GM10248 (cell line): ENCODE measurements around the gene GMDS.

ENCODE experiments used
- CTCF ChIA-PET: fragments of 300-600 bp; sonication (Branson Sonifier 250); formaldehyde crosslinking; extraction: SDS; loops from one replicate; lab custom pipeline; 2021; ENCODE audit warnings: antibody characterized with exemption; lab: Yijun Ruan, JAX
- POLR2A ChIA-PET: fragments of 350-650 bp; sonication (Branson Sonifier 250); formaldehyde crosslinking; extraction: SDS; loops from one replicate; lab custom pipeline; 2020; ENCODE audit warnings: antibody characterized with exemption; lab: Yijun Ruan, JAX
- DNase-seq: peaks from one replicate; pipeline ENCODE4 v3.0.0; 2012; ENCODE audit errors: extremely low spot score
- TF ChIP-seq, protein P1 (sequence below): IDR thresholded peaks from 2 replicates; pipeline ENCODE4 v1.5.1; 2012; ENCODE audit warnings: mild to moderate bottlenecking, low read depth; ENCODE audit errors: extremely low read depth, missing control alignments, control extremely low read depth

Gene GMDS

DNA sequence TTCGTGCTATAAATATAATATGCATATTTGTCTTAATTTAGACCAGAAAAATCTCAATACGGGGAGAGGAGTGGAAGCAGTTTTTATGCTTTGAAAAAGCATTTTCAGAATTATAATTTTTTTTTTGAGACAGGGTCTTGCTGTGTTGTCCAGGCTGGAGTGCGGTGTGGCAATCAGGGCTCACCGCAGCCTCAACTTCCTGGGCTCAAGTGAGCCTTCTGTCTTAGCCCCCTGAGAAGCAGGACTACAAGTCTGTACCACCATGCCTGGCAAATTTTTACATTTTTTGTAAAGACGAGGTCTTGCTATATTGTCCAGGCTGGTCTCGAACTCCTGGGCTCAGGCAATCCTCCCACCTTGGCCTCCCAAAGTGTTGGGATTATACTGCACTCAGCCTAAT, 438.5 kb downstream of the GMDS start:
- ChIA-PET POLR2A (no interaction called here), CTCF (no interaction called here)
- DNase-seq: no peak
- TF ChIP-seq, protein P1, sequence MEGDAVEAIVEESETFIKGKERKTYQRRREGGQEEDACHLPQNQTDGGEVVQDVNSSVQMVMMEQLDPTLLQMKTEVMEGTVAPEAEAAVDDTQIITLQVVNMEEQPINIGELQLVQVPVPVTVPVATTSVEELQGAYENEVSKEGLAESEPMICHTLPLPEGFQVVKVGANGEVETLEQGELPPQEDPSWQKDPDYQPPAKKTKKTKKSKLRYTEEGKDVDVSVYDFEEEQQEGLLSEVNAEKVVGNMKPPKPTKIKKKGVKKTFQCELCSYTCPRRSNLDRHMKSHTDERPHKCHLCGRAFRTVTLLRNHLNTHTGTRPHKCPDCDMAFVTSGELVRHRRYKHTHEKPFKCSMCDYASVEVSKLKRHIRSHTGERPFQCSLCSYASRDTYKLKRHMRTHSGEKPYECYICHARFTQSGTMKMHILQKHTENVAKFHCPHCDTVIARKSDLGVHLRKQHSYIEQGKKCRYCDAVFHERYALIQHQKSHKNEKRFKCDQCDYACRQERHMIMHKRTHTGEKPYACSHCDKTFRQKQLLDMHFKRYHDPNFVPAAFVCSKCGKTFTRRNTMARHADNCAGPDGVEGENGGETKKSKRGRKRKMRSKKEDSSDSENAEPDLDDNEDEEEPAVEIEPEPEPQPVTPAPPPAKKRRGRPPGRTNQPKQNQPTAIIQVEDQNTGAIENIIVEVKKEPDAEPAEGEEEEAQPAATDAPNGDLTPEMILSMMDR: no peak

DNA sequence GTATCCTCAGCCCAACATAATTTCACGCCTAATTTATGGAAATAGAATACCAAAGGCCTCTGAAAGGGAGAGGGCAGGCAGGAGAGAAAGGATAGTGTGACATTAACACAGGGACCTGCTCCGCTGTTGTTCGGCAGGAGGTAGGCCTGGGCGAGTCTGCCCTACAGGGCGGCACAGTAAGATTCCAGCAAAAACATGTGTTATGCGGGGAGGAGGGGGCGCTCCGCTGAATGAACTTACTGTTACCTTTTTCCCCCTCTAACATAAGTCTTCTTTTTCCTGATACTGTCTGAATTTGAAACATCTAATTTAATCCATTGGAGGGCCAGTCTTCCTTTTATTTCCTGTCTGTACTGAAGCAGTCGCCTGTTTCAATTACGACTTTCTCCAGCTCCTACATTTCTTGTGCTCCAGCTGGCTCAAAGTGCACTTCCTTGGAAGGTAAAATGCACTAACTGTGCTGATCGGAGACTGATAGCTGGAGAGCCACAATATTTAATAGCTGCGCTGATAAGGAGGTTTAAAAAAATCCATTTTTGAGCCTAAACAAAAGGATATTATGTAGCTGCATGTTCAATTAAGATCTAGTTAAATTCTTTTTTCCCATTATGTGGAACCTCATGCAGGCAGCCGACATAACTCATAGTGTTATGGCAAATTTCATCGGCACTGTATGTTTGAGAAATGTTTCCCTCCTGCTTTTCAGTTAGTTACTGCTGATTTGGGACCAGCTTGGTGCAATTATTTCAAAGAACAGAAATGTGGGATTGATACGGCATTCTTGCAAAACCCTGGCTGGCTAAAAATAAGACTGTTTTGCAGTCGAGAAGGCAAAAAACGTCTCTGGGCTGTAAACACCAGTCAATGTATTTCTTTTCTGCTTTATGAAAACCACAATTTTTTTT, 442.7 kb downstream of the GMDS start:
- TF ChIP-seq, protein P1: no peak
- ChIA-PET CTCF (interaction anchor here (0.7 to 1.4 kb wide), 4 partner anchors 9 to 45 kb away, joined by 3 to 5 read pairs (median 3); no protein-coding TSS in a partner anchor), POLR2A (no interaction called here)
- DNase-seq: no peak

DNA sequence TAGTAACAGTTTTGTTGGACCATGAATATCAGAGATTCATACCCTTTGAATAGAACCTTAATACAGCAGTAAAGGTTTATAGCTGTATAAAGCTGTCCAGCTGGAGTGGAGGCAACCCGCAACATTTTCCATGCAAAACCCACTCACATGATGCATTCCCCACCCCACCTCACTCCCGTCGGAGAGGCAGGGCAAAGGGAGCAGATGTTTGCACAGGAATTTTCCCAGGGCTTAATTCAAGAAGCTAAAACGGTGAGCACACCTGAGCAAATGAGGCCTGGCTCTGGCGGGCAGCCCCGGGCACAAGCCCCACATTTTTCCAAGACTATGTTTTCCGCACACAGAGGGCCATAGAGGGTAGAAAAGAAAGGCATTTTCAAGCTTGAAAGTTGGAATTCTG, 444.0 kb downstream of the GMDS start:
- CTCF ChIA-PET: interaction anchor here (0.9 to 1.5 kb wide), 6 partner anchors 12 to 169 kb away, joined by 3 to 4 read pairs (median 3); no protein-coding TSS in a partner anchor
- DNase-seq: no peak
- TF ChIP-seq, protein P1: no peak
- POLR2A ChIA-PET: no interaction called here

DNA sequence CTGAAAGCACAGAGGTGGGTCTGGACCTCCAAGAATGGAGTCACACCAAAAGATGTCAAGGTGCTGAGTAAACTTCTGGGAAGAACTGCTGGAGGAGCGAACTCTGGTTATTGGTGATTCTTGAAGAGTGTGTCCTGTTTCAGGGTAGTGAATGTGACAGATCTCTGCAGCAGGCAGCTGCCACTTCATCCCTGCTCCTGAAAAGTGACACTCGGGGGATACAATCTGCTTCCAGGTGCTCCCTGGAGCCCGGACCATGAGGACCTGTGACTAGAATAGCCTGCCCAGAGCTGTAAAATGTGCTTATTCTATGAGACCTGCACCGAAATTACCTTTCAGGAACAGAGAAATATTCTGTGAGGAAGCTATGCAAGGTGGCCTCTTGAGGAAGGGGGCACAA, 444.6 kb downstream of the GMDS start:
- ChIA-PET CTCF (interaction anchor here (0.9 to 1.5 kb wide), 5 partner anchors 12 to 169 kb away, joined by 3 to 4 read pairs (median 3); no protein-coding TSS in a partner anchor), POLR2A (no interaction called here)
- DNase-seq: no peak
- TF ChIP-seq, protein P1: no peak

DNA sequence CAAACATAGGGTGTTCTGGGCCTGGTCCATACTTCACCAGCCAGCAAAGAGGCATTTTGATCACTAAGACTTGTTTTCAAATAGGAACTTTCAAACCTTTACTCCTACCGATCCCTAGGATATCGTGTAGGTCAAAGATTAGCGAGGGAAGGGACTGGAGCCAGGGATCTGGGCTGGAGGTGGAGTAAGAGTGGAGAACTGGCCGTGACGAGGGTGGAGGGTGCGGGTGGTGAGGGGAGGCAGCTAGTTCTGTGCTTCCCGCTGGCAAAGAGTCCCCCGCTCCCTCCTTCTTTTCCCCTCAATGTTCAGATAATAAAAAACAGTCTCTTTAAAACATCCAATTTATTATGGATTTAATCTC, 446.5 kb downstream of the GMDS start:
- DNase-seq: no peak
- TF ChIP-seq, protein P1: no peak
- POLR2A ChIA-PET: no interaction called here
- CTCF ChIA-PET: no interaction called here

DNA sequence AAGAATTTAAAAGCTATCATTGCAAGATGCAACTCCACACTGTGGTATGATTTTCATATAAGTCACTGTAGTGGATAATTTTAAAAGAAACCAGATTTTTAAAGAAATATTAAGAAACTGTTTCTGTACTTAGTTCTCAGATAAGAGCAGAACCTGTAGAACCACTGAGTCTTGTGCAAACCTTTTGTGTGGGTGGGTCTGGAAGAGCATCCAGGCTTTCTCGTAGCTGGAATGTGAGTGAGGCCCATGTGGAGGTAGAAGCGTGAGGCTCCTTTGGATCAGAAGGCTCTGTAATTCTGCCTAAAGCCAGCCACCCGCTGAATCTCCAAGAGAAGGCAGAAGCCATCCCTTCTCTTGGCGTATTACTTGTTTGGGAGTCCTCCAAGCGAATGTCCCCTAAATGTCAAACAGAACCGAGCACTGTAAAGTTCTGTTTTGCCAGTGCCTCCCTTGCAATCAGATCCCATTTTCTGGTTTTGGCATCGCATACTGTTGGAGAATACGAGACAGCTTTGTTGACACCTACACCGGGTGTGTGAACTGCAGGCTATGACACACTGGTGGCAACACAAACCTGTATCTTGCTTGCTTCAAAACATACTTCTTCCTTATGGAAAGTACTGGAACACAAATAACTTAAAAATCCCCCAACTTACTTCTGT, 447.0 kb downstream of the GMDS start:
- DNase-seq: no peak
- TF ChIP-seq, protein P1: no peak
- ChIA-PET POLR2A (interaction anchor here (0.6 kb wide), 1 partner anchor 35 kb away, joined by 5 read pairs; no protein-coding TSS in a partner anchor), CTCF (interaction anchor here (1.3 to 2.3 kb wide), 2 partner anchors 10 to 11 kb away, joined by 4 to 8 read pairs; no protein-coding TSS in a partner anchor)
